ENCODE results near the gene CD24.

Gene CD24

GRCh38 chr6:106967936-106968555, 6.5 kb downstream of the CD24 start:
- DNase-seq, result no peak

GRCh38 chr6:106966671-106967640, 7.6 kb downstream of the CD24 start:
- DNase-seq, result no peak

- DNase-seq, result no peak
These were observed 8.3 kb downstream of the CD24 start for GRCh38 chr6:106966229-106966628.

GRCh38 chr6:106964954-106965353, 9.6 kb downstream of the CD24 start:
- DNase-seq, result no peak

GRCh38 chr6:106964099-106964498, 10.4 kb downstream of the CD24 start:
- no peak for DNase-seq

- no peak for DNase-seq
These were observed 11.0 kb downstream of the CD24 start for GRCh38 chr6:106963544-106963943.

- DNase-seq, result no peak
These were observed 12.7 kb downstream of the CD24 start for GRCh38 chr6:106961801-106962200.

- no peak for DNase-seq
These were observed 13.4 kb downstream of the CD24 start for GRCh38 chr6:106961136-106961535.

GRCh38 chr6:106959985-106960384, 14.5 kb downstream of the CD24 start:
- DNase-seq, result no peak

GRCh38 chr6:106939848-106940247, 34.7 kb downstream of the CD24 start:
- no peak for DNase-seq

- DNase-seq, result no peak
These were observed 35.3 kb downstream of the CD24 start for GRCh38 chr6:106939208-106939607.

GRCh38 chr6:106927531-106928398, 46.8 kb downstream of the CD24 start:
- DNase-seq, result peak; percentile 47

- DNase-seq, result no peak
These were observed 48.6 kb downstream of the CD24 start for GRCh38 chr6:106925948-106926347.

GRCh38 chr6:106924694-106925523, 49.6 kb downstream of the CD24 start:
- no peak for DNase-seq

- no peak for DNase-seq
These were observed 51.9 kb downstream of the CD24 start for GRCh38 chr6:106922626-106923025.
